Suppressor macrophage treated with lipopolysaccharide for 1 hour (primary cell): Measurements from ENCODE around the gene ZNF593OS.

Source experiments
- DNase-seq, 3 donors: peaks; one replicate each; pipeline ENCODE4 v3.0.0-alpha.2; 2020 to 2022

Gene ZNF593OS

DNA sequence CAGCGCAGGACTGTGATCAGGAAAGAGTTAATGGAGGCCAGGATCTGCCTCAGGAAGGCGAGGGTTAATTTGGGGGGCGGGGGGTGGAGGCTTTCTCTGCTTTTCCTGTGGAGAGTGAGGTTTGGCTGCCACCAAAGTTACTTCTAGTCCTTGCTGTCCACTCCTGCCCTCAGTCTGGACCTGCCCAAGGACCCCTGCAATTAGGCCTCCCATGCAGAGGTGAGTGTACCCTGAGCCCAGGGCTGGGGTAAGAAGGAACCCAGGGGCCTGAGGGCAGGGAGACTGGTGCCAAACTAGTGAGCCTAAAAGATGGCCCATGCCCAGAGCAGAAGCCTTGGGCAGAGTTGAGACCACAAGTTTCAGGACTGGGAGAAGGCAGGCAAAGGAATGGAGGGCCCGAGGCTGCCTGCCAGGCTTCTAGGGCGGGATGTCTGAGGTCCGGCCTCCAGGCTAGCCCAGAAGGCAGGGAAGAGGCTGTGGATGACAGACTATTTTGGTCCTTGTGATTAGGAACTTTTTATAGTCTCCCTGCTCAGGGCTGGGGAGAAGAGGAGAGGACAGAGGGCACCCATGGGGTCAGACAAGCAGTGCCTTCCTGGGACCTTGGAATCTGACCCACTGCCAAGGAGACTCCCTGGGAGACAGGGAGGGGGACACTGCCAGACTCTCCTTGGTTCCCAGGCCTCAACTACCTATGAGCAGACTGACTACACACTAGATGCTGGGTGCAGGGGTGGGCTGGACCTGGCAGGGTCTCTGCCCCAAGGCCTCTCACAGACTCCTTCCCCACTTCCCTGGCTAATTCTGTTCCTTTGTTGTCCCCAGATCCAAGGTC lies 12.5 kb downstream of the ZNF593OS start, which contains the start of gene FAM110D:
Gene FAM110D, plus strand, starts transcription at position 172 of the 835 bp plus-strand sequence. CDS start 2,213 bp downstream, outside the sequence.
- DNase-seq = no peak

GRCh38 chr1:26158271-26158907 lies 13.2 kb downstream of the ZNF593OS start:
- DNase-seq = no peak

GRCh38 chr1:26156285-26157038 lies 15.2 kb downstream of the ZNF593OS start:
- DNase-seq = no peak

DNA sequence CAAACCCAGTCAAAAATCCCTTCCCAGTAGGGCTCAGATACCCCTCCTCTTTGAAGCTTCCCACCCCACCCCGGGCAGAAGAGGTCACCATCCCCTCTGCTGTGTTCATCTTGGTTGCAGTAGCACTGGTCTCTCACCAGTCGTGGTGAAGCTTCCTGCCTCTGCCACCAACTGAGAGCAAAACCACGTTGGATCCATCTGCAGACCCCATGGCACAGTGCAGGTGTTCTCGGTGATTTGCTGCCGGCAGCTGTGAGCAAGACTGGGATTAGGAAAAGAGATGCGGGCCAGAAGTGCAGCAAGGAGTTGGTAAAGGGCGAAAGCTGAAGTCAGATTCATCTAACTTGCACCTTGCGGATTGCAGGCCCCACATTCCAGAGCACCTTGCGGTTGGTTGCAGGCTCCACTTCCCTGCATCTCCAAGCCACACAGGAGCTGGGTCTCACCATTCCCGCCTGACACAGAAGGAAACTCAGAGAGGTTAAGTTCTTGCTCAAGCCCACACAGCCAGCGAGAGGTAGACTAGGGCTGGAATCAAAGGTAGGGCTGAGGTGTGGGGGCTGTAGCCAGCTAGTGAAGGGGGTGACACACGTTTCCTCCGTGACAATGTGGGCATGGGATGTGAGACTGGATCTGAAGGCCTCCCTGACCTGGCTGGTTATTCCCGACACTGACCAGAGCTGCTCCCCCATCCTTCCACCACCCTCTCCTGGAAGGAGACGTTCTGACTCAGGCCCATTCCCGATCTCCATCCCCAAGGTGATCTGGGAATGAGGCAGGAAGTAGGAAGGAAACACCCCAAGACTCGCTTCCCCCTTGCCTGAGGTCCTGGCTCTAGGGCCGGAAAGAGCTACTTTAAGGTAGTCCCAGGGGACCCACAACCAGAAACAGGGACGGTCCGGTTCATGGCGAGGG lies 16.0 kb downstream of the ZNF593OS start:
- no peak for DNase-seq

- no peak for DNase-seq
Measured at GRCh38 chr1:26154750-26155149, 16.9 kb downstream of the ZNF593OS start.

- DNase-seq = peak; percentile 30 to 46 (median 39)
Measured at GRCh38 chr1:26153966-26154532, 17.6 kb downstream of the ZNF593OS start.

- no peak for DNase-seq
Measured at GRCh38 chr1:26148887-26149286, 22.7 kb downstream of the ZNF593OS start.

DNA sequence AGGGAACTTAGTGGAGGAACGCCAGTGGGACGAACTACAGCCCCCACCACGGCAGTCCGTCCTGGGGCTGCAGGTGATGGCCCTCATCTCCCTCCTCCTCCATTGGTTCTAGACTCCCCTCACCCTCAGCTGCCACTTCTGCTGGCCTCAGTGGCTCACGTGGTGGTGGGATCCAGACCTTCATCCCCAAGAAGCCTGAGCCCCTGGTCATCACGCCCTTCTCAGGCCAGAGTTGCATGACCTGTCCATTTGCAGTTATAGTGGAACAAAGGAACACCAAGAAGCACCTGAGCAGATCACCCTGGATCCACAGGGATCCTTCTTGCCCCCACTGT lies 25.7 kb downstream of the ZNF593OS start:
- no peak for DNase-seq

- peak; percentile 90 to 91 (median 91) for DNase-seq
Measured at GRCh38 chr1:26145041-26145959, 26.3 kb downstream of the ZNF593OS start.

- no peak for DNase-seq
Measured at GRCh38 chr1:26142159-26142558, 29.5 kb downstream of the ZNF593OS start.

- no peak for DNase-seq
Measured at GRCh38 chr1:26138974-26139558, 32.6 kb downstream of the ZNF593OS start.

DNA sequence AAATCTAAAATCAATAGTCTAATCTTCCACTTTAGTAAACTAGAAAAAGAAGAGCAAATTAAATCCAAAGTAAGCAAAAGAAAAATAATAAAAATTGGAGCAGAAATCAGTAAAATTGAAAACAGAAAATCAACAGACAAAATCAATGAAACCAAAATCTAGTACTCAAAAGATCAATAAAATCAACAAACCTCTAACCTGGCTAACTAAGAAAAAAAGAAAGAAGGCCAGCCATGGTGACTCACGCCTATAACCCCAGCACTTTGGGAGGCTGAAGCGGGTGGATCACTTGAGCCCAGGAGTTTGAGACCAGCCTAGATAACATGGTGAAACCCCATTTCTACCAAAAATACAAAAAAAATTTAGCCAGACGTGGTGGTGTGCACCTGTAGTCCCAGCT lies 37.2 kb downstream of the ZNF593OS start:
- DNase-seq = no peak

DNA sequence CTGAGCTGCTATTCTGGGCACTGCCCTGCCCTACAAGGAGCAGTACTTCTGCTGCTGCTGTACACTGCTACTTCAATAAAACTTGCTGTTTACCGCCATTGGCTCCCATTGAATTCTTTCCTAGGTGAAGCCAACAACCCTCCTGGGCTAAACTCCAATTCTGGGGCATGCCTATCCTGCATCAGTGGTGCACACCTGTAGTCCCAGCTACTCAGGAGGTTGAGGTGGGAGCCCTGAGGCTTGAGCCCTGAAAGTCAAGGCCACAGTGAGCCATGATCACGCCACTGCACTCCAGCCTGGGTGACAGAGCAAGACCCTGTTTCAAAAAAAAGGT lies 38.8 kb downstream of the ZNF593OS start:
- no peak for DNase-seq

- DNase-seq = no peak
Measured at GRCh38 chr1:26132128-26132833, 39.4 kb downstream of the ZNF593OS start.

DNA sequence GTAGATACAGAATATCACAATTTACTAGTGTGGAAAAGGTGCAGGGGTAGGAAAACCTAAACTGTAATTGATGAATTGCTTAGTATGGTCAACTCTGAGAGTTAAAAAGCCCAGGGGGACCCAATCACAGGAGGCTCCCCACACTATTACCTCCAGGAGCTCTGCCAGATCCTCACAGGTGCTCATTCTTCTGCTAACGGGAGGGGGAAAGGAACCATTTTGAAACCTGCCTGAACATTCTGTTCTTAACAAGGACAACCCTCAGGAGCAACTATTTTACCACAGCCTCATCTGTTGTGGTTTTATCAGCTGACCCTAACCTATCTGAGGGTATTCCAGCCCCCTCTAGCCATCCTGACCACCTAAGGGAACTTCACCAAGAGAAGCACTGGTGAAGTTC lies 40.9 kb downstream of the ZNF593OS start:
- DNase-seq = no peak

DNA sequence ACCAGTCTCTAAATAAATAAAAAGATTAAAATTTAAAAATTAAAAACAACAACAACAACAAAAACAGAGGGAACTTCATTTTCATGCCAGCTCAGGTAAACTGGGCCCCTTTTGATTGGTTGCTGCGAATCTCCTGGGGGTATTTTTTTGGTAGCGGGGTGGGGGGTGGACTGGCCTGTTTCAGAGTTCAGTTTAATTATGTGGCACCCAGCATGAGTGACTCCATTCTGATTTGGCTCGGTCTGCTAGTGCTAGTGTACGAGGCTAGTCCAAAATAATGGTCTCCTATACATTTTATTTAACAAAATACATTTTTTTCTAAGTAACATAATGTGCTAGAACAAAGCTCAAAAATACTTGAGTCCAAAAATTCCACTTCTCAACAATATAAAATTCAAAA lies 41.9 kb downstream of the ZNF593OS start:
- DNase-seq = no peak

GRCh38 chr1:26127235-26128163 lies 44.1 kb downstream of the ZNF593OS start:
- DNase-seq = peak; percentile 38 to 60 (median 49)

GRCh38 chr1:26126321-26127084 lies 45.1 kb downstream of the ZNF593OS start:
- DNase-seq = peak; percentile 56 to 62 (median 60)
